Measurements from ENCODE around the gene SMIM1.
"Not testable (repeated sequence)": the region's sequence is repeated elsewhere in the genome, so short reads cannot be mapped to it uniquely, and the experiment has no call there.

SMIM1 gene

DNA sequence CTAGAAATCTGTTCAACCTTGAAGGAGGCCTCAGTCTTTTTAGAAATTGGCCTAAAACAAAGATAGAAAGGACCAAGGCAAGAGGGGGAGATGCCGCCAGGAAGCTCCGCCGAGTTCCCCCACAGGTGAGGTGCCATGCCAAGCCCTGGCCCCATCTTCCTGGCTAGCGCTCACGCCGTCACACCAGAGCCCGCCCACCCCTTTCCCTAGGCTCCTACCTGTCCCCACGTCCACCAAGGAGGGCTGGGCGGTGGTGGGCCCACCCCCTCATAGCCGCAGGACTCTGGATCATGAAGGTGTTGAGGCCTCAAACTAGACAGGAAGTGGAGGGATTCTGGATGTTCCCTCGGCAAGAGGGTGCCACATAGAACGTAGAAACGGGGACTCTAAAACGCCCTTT is 35.8 kb upstream of the SMIM1 start:
- no peak for DNase-seq (ENCODE audit: low spot score)

GRCh38 chr1:3738943-3739342 is 33.6 kb upstream of the SMIM1 start:
- DNase-seq (ENCODE audit: low spot score): no peak

- no peak for DNase-seq (ENCODE audit: low spot score)
Observed at GRCh38 chr1:3740042-3740441, 32.5 kb upstream of the SMIM1 start.

DNA sequence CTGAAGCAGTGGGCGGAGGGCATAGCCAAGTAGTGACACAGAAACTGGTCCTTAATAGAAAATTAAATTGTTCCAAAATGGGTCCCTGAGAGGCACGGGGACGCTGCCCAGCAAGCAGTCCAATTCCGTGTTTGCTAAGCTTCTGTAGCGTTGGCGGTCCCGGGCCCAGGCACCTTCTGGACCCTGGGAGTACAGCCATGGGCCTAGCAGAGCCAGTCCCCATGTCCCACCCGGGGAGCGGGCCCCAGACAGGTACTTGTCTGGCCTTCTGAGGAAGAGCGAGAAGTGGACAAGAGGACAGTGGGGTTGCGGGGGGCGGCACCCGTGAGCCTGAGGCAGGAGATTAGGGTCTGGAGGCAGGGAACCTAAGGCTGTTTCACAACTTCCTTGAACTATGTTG is 31.8 kb upstream of the SMIM1 start:
- no peak for DNase-seq (ENCODE audit: low spot score)

GRCh38 chr1:3741566-3742438 is 30.7 kb upstream of the SMIM1 start:
- no peak for DNase-seq (ENCODE audit: low spot score)

DNA sequence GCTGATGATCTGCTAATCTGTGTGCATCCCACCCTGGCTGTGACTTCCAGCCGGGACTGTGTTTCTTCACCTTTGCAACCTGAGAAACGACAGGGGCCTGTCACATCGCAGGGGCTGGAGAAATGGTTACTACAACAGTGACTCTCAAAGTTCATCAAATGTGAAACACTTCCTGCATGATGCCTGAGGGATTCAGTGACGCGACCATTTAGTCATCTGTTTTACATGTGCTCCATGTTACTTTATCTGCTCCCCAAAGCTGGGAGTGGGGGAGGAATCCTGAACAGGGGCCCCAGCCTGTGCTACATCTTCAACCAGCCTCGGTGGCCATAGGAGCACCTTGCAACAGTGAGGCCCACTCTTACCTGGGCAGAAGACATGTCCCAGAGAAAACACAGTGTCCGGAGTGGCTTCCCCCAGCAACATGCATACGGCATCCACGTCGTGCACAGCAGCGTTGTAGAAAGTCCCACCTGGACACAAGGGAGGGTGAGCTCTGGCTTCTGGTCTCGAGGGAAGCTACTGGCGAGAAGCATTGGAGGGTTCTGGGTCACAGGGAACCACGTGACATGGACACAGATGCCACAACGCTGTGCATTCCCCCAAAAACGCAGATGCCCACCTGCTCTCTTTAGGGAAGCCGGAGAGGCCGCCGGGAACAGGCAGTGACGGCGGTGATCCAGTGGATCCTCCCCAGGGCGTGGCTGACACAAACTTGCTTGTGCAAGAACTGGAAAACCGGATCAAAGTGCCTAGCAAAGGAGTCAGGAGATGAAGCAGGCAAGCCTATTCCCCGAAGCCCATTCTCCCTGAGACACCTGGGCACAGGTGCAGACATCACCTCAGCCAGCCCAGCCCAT is 29.9 kb upstream of the SMIM1 start:
- no peak for DNase-seq (ENCODE audit: low spot score)

DNA sequence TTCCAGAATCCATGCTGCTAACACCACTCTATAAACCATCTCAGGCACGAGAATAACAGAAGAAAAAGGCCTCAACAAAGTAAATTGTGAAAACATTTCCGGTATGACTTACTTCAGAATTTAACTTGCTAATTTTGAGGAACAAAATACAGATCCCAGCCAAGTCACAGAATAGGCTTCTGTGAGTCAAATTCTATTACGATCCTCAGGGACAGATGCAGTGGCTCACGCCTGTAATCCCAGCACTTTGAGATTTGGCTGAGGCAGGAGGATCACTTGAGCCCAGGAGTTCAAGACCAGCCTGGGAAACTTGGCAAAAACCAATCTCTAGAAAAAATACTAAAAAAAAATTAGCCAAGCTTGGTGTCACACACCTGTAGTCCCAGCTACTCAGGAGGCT is 29.1 kb upstream of the SMIM1 start:
- no peak for DNase-seq (ENCODE audit: low spot score)

GRCh38 chr1:3743826-3744225 is 28.7 kb upstream of the SMIM1 start:
- no peak for DNase-seq (ENCODE audit: low spot score)

DNA sequence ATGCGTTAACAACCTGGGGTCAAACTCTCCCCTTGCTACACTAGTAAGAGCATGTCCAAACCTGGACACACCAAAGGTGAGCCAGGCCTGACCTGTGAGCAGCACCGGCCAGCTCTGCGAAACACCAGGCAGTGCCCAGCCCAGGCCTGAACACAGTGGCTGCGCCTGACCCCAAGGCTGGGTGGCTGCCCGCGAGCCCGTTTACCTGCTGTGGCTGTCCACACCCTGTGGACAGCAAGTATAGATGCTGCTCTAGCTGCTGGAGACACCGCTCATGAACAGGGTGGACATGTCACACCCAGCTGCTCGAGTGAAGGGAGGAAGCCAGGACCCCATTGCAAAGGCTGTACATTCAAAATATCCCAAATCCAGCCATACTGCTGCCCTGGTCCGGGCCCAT is 27.9 kb upstream of the SMIM1 start:
- no peak for DNase-seq (ENCODE audit: low spot score)

DNA sequence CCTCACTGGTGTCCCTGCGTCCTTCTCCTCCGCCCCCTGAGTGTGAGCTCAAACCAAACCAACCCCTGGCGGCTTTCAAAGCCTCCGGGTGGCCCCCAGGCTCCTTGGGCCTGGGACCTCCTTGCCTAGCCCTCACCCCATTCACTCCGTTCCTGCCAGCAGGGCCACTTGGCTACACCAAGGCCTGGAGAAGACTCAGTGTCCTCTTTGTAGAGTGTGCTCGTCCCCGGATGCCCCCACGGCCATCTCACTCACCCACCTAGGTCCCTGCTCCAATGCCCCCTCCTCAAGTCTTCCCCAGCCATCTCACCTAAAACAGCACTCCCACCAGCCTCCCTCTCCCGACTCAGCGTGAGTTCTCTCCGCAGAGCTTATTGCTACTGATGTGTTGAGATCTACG is 27.5 kb upstream of the SMIM1 start:
- DNase-seq (ENCODE audit: low spot score): no peak

DNA sequence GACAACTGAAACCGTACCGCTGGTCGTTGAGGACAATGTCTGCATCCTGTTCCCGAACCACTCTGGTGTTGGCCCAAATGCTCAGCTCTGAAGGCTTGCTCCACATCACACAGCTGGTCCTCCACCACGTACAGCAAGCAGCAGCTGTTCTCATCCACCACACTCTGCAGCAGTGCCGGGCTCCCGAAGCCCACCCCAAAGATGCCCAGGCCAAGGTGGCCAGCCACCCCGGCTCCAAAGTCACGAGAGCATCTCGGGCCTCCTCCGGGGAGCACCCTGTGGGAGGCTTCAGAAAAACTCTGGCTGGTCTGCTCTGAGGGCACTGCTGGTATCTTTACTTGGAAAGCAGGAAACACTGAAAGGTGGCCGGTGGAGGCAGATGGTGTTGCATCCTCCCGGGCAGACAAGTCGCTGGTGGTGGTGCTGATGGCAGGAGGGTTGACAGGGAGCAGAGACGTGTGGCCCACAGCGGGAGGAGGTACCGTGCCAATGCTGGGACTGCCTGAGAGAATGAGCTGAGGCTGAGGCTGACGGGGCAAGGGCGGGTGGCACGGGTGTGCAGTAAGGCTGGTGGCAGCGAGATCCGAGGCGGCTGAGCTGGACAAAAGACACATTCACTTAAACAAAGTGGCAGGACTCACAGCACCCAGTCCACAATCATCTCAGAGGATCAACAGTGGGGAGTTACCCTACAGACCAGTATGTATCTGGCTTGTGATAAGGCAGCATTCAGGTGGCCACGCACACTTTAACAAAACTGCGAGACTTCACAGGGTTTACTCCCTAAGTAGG is 26.8 kb upstream of the SMIM1 start:
- no peak for DNase-seq (ENCODE audit: low spot score)

DNA sequence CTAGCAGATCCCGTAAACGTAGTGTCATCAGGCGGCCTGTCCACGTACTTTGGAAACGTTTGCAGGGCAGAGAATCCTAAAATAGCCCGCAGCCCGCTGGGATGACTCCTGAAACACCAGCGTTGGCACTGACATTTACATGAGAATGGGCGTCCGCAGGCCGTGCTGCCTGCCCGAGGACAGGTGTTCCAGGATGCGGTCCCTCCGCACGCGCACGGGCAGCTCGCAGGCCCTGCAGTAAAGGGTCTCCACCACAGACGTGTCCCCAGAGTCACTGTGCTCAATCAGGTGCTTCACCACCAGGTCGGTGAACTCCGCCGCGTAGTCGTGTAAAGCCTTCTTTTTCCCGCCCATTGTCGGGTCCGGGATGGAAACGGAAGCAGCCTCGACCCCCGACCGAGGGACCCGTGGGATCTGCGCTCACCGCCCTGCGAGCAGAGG is 26.1 kb upstream of the SMIM1 start:
- DNase-seq (ENCODE audit: low spot score): no peak

DNA sequence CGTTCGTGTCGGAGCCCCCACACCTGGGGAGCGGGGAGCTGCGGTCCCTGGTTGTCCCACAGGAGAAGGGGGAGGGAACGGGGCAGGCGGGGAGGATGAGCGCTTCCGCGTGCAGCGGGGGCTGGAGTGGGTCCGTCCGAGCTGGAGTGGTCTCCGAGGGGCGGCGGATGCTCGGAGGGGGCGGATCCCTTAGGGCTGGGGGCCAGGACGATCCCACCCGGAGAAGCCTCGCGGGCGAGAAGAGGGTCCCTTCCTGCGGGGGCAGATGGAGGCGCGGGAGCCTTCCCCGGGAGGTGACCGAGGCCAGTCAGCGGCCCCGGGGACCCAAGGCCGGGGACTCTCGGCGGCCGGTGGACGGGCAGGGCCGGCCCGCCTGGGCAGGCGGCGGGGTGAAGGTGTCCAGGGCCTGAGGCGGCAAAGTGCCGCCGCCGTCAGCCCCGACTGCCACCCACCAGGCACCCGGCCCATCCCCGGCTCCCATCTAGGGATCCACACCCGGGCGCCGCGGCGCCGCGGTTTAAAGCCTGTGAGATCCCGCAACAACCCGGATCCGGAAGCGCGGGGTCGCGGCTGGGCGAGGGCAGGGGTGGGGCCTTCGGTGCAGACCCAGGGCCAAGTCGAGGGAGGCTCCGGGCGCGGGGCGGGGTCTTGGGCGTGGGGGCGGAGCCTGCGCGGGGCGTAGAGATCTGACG is 25.6 kb upstream of the SMIM1 start:
- no peak for DNase-seq (ENCODE audit: low spot score)

DNA sequence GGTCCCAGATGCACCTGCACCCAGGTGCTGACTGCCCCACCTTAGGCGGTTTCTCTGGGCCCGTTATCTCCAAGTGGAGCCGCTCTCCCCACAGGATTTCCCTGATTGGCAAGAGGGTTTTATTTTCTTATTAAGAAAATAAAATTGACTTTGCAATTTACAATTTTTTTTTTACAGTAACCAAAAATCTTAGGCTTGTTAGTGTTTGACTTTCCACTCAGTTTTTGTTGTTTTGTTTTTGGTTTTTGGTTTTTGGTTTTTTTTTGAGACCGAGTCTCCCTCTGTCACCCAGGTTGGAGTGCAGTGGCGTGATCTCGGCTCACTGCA is 25.1 kb upstream of the SMIM1 start:
- no peak for DNase-seq (ENCODE audit: low spot score)

DNA sequence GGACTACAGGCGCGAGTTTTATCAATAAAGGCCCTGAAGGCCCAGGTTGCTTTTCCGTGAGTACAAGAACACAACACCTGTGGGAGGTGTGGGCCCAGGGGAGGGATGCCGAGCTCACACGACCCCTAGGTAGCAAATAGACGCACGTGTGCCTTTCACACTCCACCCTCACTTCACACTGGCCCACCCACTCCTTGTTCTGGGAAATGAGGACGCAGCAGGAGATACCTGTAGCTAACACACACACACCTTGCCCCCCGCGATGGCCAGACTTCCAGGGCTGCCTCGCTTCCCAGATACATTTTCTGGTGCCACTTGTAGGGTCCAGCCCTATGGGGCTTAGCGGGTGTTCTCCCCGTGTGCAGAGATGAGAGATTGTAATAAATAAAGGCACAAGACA is 24.6 kb upstream of the SMIM1 start:
- DNase-seq (ENCODE audit: low spot score): no peak

DNA sequence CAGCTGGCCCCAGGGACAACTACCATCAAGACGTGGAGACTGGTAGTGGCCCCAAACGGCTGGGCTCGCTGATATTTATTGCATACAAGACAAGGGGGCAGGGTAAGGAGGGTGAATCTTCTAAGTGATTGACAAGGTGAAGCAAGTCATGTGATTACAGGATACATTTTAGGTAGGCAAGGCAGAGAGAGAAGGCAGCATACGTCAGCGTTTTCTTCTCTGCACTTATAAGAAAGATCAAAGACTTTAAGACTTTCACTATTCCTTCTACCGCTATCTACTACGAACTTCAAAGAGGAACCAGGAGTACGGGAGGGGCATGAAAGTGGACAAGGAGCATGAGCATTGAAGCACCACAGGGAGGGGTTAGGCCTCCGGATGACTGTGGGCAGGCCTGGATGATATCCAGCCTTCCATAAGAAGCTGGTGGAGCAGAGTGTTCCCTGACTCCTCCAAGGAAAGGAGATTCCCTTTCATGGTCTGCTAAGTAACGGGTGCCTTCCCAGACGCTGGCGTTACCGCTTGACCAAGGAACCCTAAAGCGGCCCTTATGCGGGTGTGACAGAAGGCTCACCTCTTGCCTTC is 24.1 kb upstream of the SMIM1 start:
- not testable (repeated sequence) for DNase-seq (ENCODE audit: low spot score)

DNA sequence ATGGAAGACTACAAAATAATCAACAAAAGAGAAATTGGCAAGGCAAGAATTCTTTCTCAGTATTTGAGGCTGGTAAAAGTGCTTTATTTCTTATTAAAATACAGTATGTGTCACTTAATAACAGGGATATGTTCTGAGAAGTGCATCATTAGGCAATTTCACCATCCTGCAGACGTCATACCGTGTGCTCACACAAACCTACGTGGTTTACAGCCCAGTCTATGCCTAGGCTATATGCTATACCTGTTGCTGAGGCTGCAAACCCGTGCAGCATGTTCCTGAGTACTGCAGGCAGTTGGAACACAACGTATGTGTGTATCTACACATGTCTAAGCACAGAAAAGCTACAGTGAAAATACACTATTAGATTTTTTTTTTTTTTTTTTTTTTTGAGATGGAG is 23.0 kb upstream of the SMIM1 start:
- no peak for DNase-seq (ENCODE audit: low spot score)

DNA sequence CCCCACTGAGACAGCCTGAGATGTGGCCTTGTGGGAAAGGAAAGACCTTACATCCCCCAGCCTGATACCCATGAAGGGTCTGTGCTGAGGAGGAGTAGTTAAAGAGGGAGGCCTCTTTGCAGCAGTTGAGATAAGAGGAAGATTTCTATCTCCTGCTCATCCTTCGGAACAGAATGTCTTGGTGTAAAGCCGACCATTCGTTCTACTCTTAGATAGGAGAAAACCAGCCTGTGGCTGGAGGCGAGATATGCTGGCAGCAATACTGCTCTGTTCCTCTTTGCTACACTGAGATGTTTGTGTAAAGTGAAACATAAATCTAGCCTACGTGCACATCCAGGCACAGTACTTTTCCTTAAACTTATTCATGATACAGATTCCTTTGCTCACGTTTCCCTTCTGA is 21.8 kb upstream of the SMIM1 start:
- no peak for DNase-seq (ENCODE audit: low spot score)

DNA sequence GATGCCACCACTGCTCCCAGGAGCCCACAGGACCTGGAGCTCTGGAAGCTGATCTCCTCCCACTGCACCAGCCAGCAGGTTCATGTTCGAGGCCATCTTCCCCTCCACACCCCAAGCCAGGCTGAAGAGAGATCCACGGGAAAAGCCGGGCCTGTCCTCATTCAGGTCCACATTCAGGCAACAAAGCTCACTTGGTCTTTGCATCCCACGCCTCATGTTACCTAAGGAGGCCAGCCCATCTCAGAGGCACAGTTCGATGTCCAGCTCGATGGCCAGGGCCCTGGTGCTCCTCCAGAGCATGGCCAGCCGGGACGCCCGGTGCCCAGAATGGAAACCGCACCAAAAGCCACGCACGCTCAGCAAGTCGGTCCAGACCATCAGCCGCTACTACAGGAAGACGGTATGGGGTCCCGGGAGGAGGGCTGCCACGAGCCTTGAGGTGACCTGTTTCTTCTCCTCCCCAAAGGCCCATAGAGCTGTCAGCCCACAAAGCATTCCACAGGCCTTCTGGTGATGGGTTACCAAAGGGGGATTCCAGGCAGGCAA is 20.1 kb upstream of the SMIM1 start, which contains the start of gene CCDC27:
Gene CCDC27, plus strand, starts transcription at position 51 of the 546 bp plus-strand sequence. Its CDS starts 32 bp downstream, at position 83.
- no peak for DNase-seq (ENCODE audit: low spot score)

DNA sequence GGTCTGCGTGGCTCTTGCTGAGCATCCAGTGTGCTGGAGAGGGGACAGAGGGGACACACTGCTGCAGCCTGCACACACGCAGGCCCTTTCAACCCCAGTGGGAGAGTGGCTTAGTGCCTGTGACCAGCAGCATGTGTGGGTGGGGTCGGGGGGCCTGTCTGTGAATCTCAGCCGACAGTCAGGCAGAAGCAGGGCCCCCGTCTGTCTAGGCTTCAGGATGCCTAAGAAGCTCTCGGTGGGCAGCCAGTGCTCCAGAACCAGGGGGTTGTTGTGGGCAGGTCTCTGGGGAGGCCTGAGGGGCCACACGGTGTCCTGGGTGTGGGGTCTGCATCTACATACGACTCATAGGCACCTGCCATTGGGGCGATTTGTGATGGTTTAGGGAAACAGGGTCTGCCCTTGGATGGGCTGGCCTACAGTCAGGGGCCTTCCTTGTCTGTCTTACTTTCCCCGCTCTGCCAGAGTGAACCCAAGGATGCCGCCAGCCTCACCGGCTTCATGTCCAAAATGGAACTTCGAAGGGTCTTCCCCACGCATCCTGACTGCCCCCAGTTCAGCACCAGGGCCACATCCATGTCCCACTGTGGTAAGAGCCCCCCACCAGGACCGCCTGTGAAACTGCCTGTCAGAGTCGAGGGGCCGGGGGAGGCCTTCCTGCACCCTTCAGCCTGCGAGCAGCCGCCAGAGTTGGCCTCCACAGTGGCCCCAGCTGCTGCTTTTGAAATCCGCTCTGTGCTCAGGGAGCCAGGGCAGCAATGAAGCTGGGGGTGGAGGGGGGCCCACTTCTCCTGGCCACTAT is 18.7 kb upstream of the SMIM1 start:
- DNase-seq (ENCODE audit: low spot score): no peak
